Astrocyte (in vitro differentiated cells and primary cell): ENCODE data around the gene CISD1. TPM values are rescaled to one million over a fixed set of nuclear protein-coding genes. Genes with fewer than 3 reads are reported as not detected.

ENCODE experiments used
- DNase-seq: peaks from one replicate; pipeline ENCODE4 v3.0.0-alpha.2; 2010; ENCODE audit warnings: low read depth
- FAIRE-seq: peaks from 2 replicates; lab custom pipeline; 2011; peaks lifted over from hg19 to GRCh38; lab: Jason Lieb, UNC
- H2AFZ ChIP-seq: 2 replicates; pipeline ENCODE4 v1.6.0; 2012; ENCODE audit warnings: low read depth, low read length, inconsistent platforms
- H3K27ac ChIP-seq: 2 replicates; pipeline ENCODE4 v1.5.1; 2011; ENCODE audit warnings: low read depth, low read length, inconsistent platforms
- H3K27me3 ChIP-seq: 2 replicates; pipeline ENCODE4 v1.6.0; 2011; ENCODE audit warnings: low read length, inconsistent platforms; ENCODE audit not compliant: insufficient read depth
- H3K36me3 ChIP-seq: 2 replicates; pipeline ENCODE4 v1.5.1; 2011; ENCODE audit warnings: low read length, inconsistent platforms; ENCODE audit not compliant: insufficient read depth
- H3K4me1 ChIP-seq: 2 replicates; pipeline ENCODE4 v1.5.1; 2011; ENCODE audit warnings: low read length, inconsistent platforms; ENCODE audit not compliant: insufficient read depth
- H3K4me2 ChIP-seq: 2 replicates; pipeline ENCODE4 v1.6.0; 2012; ENCODE audit warnings: low read length, inconsistent platforms
- H3K4me3 ChIP-seq: 2 replicates; pipeline ENCODE4 v1.5.1; 2011; ENCODE audit warnings: low read depth, mild to moderate bottlenecking, low read length, inconsistent platforms; ENCODE audit not compliant: insufficient read depth
- H3K79me2 ChIP-seq: 2 replicates; pipeline ENCODE4 v1.6.0; 2012; ENCODE audit warnings: mild to moderate bottlenecking, low read length, inconsistent platforms; ENCODE audit not compliant: insufficient read depth
- H3K9ac ChIP-seq: 2 replicates; pipeline ENCODE4 v1.6.0; 2012; ENCODE audit warnings: mild to moderate bottlenecking, low read length, inconsistent platforms
- H3K9me3 ChIP-seq: 2 replicates; pipeline ENCODE4 v1.5.1; 2012; ENCODE audit warnings: low read depth, mild to moderate bottlenecking, low read length, inconsistent platforms; ENCODE audit not compliant: insufficient read depth
- H4K20me1 ChIP-seq: 2 replicates; pipeline ENCODE4 v1.6.0; 2012; ENCODE audit warnings: low read length, inconsistent platforms; ENCODE audit not compliant: insufficient read depth
- H3K27ac Mint-ChIP-seq: one replicate; pipeline ENCODE4 v1.8.0; 2021; ENCODE audit warnings: mild to moderate bottlenecking, mixed read lengths; ENCODE audit not compliant: unreplicated experiment
- H3K27me3 Mint-ChIP-seq: one replicate; pipeline ENCODE4 v1.8.0; 2021; ENCODE audit warnings: low read depth, mixed read lengths; ENCODE audit not compliant: unreplicated experiment
- H3K36me3 Mint-ChIP-seq: one replicate; pipeline ENCODE4 v1.8.0; 2021; ENCODE audit warnings: low read depth, mixed read lengths; ENCODE audit not compliant: unreplicated experiment
- H3K4me1 Mint-ChIP-seq: one replicate; pipeline ENCODE4 v1.8.0; 2021; ENCODE audit warnings: low read depth, mixed read lengths; ENCODE audit not compliant: unreplicated experiment
- H3K4me3 Mint-ChIP-seq: one replicate; pipeline ENCODE4 v1.8.0; 2021; ENCODE audit warnings: mild to moderate bottlenecking, moderate library complexity, mixed read lengths; ENCODE audit not compliant: unreplicated experiment
- H3K9me3 Mint-ChIP-seq: one replicate; pipeline ENCODE4 v1.8.0; 2021; ENCODE audit warnings: mild to moderate bottlenecking, mixed read lengths; ENCODE audit not compliant: unreplicated experiment
- CTCF ChIP-seq: IDR thresholded peaks from 2 replicates; pipeline ENCODE4 v1.5.1; 2011; ENCODE audit warnings: low read depth, mild to moderate bottlenecking, inconsistent platforms, low read length, moderate library complexity; ENCODE audit not compliant: insufficient read depth
- EZH2 ChIP-seq: IDR thresholded peaks from 2 replicates; pipeline ENCODE4 v1.6.1; 2012; ENCODE audit warnings: mild to moderate bottlenecking, low read length, inconsistent platforms; ENCODE audit not compliant: insufficient read depth
- total RNA-seq: library from RNA; stranded (reverse); gene quantifications from 2 replicates; pipeline ENCODE4 v1.2.1, GENCODE V29; 2021

Gene CISD1
- total RNA-seq, 1 donor from 2014 or later = 36.3 TPM

GRCh38 chr10:58331646-58332045, 62.7 kb downstream of the CISD1 start:
- TF ChIP-seq EZH2 = no peak
- no peak for TF ChIP-seq CTCF
- Histone ChIP-seq H3K4me2 (no peak overlapping the region), H3K27me3 (no peaks in the 10 kb centered on the region), H3K9ac (no peak overlapping the region), H3K79me2 (peaks cover 18% of the 10 kb centered on the region), H4K20me1 (peaks cover 14% of the 10 kb centered on the region), H3K27ac (no peak overlapping the region), H3K4me1 (peaks cover 5% of the 10 kb centered on the region), H2AFZ (no peak overlapping the region), H3K4me3 (no peak overlapping the region), H3K36me3 (no peaks in the 10 kb centered on the region), H3K9me3 (no peaks in the 10 kb centered on the region)
- H3K36me3 Mint-ChIP-seq = no peaks in the 10 kb centered on the region
- H3K4me1 Mint-ChIP-seq = peaks cover 6% of the 10 kb centered on the region
- FAIRE-seq = no peak
- H3K27me3 Mint-ChIP-seq = no peaks in the 10 kb centered on the region
- DNase-seq = no peak
- H3K9me3 Mint-ChIP-seq = peaks cover 5% of the 10 kb centered on the region
- no peak overlapping the region for H3K27ac Mint-ChIP-seq
- H3K4me3 Mint-ChIP-seq = no peak overlapping the region

GRCh38 chr10:58334817-58335305, 65.9 kb downstream of the CISD1 start, which contains the start of gene UBE2D1:
TSS of gene UBE2D1 (plus strand) at chr10:58335006. CDS start at chr10:58335202, 196 bp downstream.
- H3K36me3 ChIP-seq = no peaks in the 10 kb centered on the region
- TF ChIP-seq CTCF (no peak), EZH2 (no peak)
- Mint-ChIP-seq H3K27ac (peak within 1 kb of the TSS; percentile 36), H3K4me1 (peaks cover 6% of the 10 kb centered on the region), H3K36me3 (peaks cover 1% of the 10 kb centered on the region), H3K4me3 (peak within 1 kb of the TSS; percentile 95), H3K27me3 (no peaks in the 10 kb centered on the region), H3K9me3 (peaks cover 2% of the 10 kb centered on the region)
- H3K27me3 ChIP-seq = no peaks in the 10 kb centered on the region
- H3K4me3 ChIP-seq = peak within 1 kb of the TSS; percentile 89
- peak within 1 kb of the TSS; percentile 76 for H2AFZ ChIP-seq
- peak within 1 kb of the TSS; percentile 87 for H3K9ac ChIP-seq
- no peak for FAIRE-seq
- peak within 1 kb of the TSS; percentile 48 for H3K27ac ChIP-seq
- H3K4me1 ChIP-seq = peaks cover 5% of the 10 kb centered on the region
- peak; percentile 54 for DNase-seq
- H3K9me3 ChIP-seq = no peaks in the 10 kb centered on the region
- H3K79me2 ChIP-seq = peaks cover 49% of the 10 kb centered on the region
- H3K4me2 ChIP-seq = peak within 1 kb of the TSS; percentile 97
- peaks cover 31% of the 10 kb centered on the region for H4K20me1 ChIP-seq

GRCh38 chr10:58335306-58336005, 66.5 kb downstream of the CISD1 start:
- Mint-ChIP-seq H3K9me3 (peaks cover 2% of the 10 kb centered on the region), H3K4me3 (peak overlapping the region; percentile 95), H3K36me3 (peaks cover 1% of the 10 kb centered on the region), H3K27me3 (no peaks in the 10 kb centered on the region), H3K4me1 (peaks cover 6% of the 10 kb centered on the region), H3K27ac (peak overlapping the region; percentile 36)
- no peak for TF ChIP-seq EZH2
- no peak for TF ChIP-seq CTCF
- peaks cover 5% of the 10 kb centered on the region for H3K4me1 ChIP-seq
- H3K27me3 ChIP-seq = no peaks in the 10 kb centered on the region
- FAIRE-seq (no peak), DNase-seq (peak; percentile 32)
- peak overlapping the region; percentile 87 for H3K9ac ChIP-seq
- peak overlapping the region; percentile 48 for H3K27ac ChIP-seq
- peak overlapping the region; percentile 97 for H3K4me2 ChIP-seq
- H4K20me1 ChIP-seq = peaks cover 35% of the 10 kb centered on the region
- H3K36me3 ChIP-seq = no peaks in the 10 kb centered on the region
- peaks cover 55% of the 10 kb centered on the region for H3K79me2 ChIP-seq
- no peaks in the 10 kb centered on the region for H3K9me3 ChIP-seq
- peak overlapping the region; percentile 76 for H2AFZ ChIP-seq
- H3K4me3 ChIP-seq = peak overlapping the region; percentile 89
